Right forelimb (tissue), 1 donor: Measurements from ENCODE around the gene IL16.

Source experiments
- DNase-seq: peaks from one replicate; pipeline ENCODE4 v3.0.0-alpha.2; 2018

The IL16 gene

DNA sequence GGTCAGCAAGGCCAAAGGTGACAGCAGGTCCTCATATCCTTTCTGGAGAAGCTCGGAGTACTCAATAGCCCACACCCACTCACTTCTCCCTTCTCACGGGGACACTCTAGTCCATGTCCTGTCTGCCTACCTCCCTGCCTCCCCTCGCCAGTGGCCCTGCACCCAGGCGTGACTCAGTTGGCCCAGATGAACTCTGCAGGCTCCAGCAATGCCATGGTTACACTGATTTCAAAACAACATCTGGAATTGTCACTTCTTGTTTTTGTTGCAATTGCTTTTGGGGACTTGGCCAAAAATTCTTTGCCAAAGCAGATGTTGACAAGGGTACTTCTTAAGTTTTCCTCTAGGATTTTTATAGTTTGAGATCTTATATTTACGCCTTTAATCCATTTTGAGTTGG lies 13.0 kb downstream of the IL16 start:
- DNase-seq: no peak

DNA sequence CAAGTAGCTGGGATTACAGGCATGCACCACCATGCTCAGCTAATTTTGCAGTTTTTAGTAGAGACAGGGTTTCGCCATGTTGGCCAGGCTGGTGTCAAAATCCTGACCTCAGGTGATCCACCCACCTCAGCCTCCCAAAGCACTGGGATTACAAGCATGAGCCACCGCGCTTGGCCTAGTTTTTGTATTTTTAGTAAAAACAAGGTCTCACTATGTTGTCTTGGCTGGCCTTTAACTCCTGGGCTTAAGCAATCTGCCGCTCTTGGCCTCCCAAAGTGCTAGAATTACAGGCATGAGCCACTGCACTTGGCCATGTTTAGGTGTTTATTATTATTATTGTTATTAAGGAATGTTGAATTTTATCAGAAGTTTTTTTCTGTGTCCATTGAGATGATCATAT lies 14.7 kb downstream of the IL16 start:
- no peak for DNase-seq

DNA sequence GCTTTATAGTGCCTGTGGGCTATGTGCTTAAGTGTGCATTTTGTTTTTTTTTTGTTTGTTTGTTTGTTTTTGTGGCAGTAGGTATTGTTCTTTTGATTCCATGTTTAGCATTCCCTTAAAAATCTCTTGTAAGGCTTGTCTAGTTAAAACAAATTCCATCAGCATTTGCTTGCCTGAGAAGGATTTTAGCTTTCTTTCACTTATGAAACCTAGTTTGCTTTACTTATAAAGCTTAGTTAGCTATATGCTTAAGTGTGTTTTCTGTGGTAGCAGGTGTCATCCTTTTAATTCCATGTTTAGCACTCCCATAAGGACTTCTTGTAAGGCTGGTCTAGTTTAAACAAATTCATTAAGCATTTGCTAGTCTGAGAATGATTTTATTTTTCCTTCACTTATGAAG lies 17.3 kb downstream of the IL16 start:
- no peak for DNase-seq

DNA sequence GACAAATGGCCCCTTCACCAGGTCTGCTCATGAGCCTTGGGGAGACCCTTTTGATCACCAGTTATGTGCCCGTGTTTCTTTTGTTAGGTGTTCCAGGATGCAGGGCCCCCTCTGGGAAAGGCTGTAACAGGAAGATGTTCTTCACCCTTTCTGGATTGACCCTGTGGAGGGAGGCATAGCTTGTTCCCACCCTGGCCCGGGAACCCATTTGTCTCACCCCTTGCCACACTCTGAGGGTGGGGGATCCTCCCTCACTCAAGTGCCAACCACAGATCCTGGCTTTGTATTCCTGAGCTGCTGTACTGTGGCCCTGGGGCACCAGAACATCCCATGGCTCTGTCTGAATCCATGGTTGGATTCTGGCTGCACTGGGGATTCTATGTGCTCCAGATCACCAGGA lies 18.9 kb downstream of the IL16 start:
- DNase-seq: no peak

DNA sequence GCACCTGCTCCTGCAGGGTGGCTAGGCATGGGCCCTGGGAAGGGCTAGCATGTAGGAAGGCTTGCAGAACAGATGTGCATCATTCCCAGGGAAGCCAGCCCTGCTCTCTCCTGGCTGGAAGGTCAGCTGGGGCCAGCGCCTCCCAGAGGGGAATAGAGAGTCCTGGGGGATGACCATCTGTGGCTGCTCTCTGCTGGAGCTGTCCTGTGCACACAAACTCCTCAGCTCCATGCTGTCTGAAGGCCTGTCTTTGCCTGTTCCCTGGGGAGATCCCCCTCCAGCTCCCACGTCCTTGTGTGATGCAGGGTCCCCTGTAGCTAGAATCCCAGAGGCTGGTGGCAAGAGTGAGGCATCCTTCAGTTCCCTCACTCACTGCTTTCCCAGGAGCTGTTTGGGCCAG lies 19.3 kb downstream of the IL16 start:
- DNase-seq: no peak

DNA sequence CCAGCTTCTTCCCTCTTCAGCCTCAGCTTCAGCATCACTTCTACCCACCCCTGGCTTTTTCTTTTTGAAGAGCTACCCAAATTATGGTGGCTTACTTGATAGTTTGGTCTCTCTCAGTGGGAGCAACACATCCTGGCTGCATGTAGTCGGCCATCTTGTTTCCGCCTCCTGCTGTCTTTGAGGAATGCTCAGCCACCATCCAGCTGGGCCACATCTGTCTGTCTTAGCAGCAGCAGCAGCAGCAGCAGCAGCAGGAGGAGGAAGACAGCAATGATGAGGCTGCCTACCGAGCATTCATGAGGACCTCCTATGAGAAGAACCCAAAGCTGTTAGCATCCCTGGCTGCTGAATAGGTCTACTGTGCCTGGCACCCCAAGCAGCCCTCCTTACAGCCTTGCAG lies 19.7 kb downstream of the IL16 start:
- DNase-seq: no peak

DNA sequence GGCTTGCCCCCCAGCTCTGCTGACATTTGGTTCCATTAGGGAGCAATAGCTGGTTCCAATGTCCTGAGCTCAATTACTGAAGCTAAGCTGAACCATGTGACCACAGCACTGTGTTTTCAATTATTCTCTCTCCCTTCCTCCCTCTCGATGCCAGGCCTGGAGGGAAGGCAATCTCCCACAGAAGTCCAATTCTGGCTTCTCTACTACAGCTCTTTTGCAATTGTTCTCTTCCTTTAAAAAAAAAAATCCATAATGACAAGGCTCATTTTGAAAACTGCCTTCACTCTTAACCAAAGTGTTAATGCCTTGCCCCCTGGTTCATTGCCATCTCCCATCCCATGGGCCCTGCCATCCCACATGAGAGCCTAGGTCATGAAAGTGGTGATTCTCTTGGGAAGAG lies 24.8 kb downstream of the IL16 start:
- no peak for DNase-seq

DNA sequence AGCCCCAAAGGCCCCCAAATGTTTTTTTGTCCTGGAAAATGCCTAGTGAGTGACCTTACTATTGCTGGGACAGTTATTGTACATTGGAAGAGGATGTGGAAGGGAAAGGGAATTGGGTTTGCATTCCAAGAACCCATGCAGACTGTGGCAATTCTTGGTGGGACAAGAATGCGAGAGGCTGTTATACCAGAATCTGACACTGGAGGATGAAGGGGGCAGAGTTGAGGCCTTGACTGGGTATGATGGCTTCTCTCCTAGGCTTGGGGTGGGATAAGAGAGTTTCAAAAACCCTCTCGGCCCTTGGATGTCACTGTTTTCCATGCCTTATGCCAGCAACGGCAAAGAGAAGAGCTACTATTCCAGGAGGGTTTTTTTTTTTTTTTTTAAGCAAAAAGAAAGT lies 25.3 kb downstream of the IL16 start:
- DNase-seq: no peak

DNA sequence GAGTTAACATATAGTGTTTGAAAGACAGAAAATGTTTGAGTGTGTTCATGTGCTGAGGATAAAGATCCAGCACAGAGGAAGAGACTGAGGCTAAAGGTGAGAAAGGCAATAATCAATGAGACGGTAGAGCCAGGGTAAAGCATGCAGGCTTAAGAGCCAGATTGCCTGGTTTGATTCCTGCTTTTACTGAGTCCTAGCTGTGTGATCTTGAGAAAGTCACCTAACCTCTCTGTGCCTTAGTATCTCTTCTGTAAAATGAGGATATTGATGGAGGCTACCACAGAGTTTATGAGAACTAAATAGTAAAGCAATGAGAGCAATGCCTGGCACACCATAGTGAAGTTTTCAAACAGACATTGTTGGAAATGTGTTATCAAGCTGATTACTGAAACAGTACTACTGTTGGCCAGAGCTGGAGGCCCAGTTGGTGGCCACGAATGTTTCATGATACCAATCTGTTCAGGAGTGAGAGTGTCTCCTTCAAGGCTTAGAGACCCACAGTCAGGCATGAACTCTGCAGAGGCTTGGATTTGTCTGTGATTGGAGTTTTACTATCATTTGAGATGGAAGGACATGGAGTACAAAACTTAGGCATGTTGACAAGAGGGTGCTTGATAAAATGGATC lies 26.8 kb downstream of the IL16 start:
- no peak for DNase-seq

DNA sequence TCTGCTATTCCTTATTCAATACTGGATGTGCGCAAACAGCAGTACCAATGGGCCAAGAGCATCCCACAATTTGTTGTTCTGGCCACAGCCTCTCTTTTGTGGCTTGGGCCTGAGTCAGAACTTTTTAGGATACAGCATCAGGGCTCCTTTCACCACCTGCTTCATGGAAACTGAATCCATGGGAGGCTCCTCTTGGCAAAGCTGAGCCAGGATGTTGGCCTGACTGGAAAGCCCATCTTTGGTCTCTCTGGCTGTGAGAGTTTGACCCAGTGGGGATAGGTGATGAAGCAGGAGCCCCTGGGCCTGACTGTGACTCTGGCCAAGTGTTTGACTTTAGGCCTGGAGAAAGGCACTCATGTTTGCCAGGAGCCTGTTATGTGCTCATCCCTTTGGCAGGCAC lies 27.6 kb downstream of the IL16 start:
- DNase-seq: no peak

DNA sequence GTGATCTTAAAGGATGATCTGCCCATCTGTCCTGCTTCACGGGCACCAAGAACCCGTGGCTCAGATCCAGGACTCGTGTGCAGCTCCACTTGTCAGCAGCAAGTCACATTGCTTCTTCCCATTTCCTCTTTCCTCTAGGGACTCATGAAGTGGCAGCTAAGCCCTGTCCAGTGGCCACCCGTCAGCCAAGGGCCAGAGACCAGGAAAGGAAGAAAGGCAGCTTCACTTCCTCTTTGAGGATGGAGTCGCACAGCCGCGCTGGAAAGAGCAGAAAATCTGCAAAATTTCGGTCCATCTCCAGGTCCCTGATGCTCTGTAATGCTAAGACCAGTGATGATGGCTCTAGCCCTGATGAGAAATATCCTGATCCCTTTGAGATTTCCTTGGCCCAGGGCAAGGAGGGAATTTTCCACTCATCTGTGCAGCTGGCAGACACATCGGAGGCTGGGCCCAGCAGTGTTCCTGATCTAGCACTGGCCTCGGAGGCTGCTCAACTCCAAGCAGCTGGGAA lies 28.5 kb downstream of the IL16 start:
- no peak for DNase-seq

DNA sequence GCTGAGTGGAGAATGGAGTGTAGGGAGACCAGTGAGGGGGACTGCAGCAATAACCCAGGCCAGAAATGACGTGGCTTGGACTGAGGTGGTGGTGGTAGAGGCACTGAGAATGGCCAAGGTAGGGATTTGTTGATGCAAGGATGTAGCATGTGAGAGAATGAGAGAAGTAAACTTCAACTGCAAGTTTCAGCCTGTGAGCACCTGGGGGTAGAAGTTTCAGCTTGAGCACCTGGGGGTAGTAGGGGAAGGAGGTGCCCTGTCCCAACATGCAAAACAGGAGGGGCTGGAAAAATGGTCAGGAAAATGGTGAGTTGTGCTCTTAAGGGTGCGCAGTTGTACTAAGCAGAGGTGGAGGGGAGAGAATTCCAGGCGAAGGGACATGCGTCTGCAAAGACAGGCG lies 31.0 kb downstream of the IL16 start:
- DNase-seq: no peak

DNA sequence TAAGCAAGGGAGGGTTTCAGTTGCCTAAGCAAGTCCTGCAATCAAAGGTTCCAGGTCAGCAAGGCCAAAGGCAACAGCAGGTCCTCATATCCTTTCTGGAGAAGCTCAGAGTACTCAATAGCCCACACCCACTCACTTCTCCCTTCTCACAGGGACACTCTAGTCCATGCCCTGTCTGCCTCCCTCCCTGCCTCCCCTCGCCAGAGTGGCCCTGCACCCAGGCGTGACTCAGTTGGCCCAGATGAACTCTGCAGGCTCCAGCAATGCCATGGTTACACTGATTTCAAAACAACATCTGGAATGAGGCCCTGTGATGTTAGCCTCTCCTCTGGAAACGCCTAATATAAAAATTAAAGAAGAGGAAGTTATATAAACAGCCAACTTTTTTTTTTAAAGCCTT lies 32.9 kb downstream of the IL16 start:
- DNase-seq: no peak

DNA sequence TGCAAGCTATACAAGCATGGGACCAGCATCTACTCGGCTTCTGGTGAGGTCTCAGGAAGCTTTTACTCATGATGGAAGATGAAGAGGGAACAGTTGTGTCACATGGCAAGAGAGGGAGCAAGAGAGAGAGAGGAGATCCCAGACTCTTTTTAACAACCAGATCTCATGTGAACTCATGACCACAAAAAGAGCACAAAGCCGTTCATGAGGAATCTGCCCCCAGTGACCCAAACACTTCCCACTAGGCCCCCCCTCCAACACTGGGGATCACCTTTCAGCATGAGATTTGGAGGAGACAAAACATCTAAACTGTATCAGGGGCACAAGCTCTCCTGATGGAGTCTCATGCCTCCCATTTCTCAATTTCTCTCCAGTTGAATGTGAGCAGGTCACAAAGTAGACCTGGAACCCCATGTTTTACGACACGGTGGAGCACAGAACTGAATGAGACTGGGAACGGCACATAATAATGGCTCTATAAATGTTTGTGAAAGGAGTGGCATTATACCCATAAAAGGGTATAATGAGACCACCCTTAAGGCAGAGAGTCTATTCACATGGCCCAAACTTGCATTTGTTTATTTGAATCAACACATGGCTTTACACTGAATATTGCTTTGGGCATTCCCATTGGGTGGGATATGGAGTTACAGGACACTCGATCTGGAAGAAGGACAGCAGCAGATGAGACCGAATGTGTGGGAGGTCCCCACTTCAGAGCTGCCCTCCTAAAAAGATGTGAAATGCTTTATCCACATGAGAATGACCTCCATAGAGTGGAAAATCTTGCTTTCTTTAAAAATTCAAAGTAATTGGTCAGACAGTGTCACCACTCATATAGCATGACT lies 38.8 kb downstream of the IL16 start:
- no peak for DNase-seq

DNA sequence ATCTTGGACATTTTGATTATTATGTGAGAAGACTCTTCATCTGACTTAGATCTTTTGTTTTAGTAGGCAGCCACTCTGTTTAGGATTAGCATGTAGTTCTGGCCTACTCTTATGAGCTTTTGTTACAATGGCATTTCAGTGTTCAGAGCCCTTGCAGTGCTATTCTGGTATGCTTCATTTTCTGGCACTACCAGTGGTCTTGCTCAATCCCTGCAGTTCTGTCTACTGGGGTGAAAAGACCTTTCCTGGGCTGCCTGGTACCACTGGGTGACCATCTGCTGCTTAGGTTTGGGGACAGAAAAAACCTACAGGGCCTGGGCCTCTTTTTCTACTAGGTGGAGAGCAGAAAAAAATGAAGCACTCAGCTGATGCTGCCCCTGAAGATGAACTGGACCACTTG lies 42.5 kb downstream of the IL16 start:
- no peak for DNase-seq

DNA sequence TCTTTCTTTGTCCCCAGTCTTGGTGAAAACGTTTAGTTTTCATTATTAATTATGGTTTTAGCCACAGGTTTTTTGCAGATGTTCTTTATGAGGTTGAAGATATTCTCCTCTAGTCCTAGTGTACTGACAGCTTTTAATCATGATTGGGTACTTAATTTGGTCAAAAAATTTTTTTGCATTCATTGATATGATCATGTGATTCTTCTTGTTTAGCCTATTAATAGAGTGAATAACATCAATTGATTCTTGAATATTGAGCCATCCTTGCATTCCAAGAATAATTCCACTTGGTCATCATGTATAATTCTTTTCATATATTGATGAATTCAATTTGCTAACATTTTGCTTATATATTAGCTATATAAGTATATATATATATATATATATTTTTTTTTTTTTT lies 46.1 kb downstream of the IL16 start:
- DNase-seq: no peak

DNA sequence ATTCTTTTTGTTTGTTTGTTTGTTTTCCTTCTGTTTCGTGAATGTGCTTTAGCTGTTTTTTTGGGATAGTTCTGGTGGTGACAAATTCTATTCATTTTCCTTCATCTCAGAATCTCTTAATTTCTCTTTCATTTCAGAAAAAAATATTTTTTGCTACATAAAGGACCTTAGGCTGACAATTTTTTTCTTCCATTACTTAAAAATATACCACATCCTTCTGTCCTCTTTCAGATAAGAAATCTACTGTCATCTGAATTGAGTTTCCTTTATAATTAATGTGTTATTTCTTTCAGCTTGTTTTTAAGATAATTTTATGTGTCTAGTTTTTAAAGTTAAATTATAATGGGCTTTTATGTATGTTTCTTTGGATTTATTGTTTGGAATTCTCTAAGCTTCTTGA lies 47.6 kb downstream of the IL16 start:
- no peak for DNase-seq

DNA sequence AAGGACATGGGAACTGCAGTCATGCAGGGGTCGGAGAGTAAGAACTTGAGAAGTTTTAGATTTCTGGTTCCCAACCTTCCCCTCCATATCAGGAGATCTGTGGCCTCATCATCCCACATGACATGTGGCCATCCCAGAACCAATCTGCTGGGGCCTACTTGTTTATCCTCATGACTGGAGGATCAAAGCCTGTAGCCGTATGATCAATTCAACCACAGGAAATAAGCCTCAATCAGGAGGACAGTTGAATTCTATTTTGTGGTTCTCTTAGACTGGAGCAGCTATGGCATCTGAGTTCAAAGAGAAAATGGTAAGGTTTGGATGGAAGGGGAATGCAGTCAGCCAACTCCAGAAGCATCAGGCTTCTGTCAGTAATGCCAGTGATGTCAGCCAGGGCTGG lies 57.2 kb downstream of the IL16 start:
- DNase-seq: no peak

DNA sequence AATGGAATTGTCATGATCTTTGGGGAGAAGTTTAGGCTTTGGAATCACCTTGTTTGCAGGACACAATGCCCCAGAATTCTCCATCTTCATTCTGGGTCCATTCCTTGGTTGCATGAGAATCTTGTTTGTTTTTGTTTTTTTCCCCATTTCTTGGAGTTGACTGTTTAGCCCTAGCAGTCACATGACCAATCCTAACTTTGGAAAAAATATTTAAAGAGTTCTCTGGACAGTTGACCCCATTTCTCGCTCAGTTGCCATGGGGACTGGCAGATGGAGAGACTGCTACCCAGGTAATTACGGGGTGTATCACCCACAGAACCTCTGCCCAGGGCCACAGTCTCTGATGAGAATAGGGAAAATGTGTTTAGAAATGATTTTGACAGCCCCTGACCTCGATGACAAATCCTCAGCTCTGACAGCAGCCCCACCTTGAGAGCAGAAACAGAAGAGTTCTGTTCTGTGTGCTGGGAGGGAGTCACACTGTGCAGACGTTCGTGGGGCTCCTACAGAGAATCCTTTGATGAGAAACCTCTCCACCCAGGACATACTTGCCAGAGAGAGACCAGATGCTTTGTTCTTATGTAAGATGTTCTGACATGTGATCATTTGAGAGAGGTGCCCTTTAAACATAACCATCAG lies 57.7 kb downstream of the IL16 start:
- no peak for DNase-seq

DNA sequence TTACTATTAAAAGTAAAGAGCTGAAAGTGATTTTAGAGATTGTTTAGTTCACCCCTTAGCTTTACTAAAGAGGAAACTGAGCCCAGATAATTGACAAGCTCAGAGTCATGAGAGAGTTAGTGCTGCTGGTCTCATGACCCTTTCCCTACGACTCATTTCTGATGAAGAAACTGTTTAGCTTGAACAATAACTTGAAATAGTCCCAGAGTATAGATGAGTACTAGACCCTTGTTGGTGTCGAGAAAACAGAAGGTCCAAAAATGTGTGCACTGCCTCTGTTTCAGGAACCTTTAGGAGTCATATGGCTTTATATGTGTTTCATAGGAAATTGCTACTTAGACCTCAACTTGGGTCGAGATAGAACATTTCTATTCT lies 58.2 kb downstream of the IL16 start:
- DNase-seq: no peak

DNA sequence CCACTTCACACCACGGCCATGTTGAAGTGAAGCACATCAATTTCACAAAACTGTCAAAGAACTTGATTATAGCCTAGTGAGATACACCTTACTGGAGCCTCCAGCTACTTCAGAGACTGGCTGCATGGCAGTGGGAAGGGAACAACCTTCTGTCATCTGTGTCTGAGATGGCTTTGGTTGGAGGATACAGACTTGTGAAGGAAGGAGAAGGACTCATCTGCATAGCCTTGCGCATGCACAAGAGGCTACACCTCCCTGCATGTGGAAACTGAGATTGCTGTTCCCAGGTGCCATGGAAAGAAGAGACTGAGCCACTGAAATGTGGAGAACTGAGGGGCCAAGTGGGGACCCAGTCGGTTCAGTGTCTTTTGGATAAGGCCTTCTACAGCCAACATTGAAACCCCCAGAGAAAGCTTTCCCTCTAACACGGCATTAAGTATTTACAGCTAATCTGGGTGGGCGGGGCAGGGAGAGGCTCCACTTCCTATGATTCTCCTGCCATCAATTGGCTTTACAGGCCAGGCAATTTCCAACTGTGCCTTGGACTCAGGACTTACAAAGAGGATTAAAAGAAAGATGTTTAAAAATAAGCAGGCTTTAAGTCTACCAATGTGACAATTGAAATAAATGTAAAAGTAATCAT lies 58.8 kb downstream of the IL16 start:
- DNase-seq: no peak

DNA sequence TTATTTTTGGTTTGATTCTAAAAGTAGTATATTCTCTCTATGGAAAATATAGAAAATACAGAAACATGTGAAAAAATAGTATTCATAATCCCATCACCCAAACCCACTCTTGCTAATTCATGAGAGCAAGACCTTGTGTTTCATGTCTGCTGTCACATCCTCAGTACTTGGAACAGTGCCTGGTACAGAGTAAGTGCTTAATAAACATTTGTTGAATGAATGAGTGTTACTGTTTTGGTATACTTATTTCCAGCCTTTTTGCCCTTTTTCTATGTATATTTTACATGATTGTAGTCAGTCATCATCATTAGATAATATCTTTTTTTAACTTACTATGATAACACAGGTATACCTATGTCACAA lies 59.3 kb downstream of the IL16 start:
- no peak for DNase-seq

DNA sequence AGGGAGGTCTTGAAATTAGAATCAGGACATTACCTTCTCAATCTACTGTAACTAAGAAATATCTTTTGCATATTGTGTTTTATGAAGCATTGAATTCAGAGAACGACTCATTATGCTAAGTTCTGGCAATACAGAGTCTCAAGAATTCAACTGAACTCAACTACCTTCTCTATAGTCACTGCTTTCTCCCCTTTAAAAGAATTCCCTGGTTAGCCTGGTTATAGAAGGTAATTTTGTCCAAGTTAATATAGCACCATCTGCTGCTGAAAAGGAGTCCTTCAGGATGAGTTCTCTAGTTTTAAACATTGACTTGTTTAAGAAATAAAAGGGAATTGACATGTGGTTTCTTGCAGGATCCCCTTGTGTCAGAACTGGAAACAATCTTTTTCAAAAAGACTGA lies 60.2 kb downstream of the IL16 start:
- DNase-seq: no peak

DNA sequence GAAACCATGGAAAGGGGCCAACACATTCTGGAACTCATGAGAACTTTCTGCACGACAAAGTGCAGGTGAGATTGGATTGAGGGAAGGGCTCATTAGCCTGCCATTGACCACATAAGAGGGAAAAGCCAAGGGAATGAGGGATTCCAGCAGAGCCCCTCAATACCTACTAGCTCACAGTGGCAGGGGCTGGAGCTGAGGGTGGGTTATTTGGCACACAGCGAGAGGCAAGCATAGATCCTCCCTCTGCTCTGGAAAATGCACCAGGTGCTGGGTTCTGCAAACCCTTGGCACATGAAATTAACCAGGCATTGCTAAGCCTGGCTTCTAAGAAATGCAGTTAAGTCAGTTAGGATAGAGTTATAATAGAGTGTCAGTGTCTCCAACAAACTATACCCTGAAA lies 60.8 kb downstream of the IL16 start:
- no peak for DNase-seq
